HepG2 (cell line): Measurements from ENCODE around the gene TMEFF2. TPM values are rescaled to one million over a fixed set of nuclear protein-coding genes. Genes with fewer than 3 reads are reported as not detected.
A peak's percentile ranks its signal among the peaks of the same experiment; 100 is the strongest.

ENCODE experiments used
- ATAC-seq: fragments of 200-7000 bp; cut with Tn5 transposase; 3 replicates; pipeline ENCODE4 v1.9.1; 2020; ENCODE audit warnings: mild to moderate bottlenecking, moderate library complexity
- BruUV-seq: library from RNA; stranded (reverse); fragments of 400-500 nt; replicated peaks from 2 replicates; lab custom pipeline; 2021; lab: Mats Ljungman, UMichigan
- CTCF ChIA-PET: fragments of 300-600 bp; formaldehyde crosslinking; extraction: SDS; loops from one replicate; lab custom pipeline; 2021; ENCODE audit warnings: low total read pairs, inconsistent platforms, low intra/inter-chr PET ratio; lab: Yijun Ruan, JAX
- POLR2A ChIA-PET: fragments of 350-600 bp; sonication (Branson Sonifier 250); formaldehyde crosslinking; loops from one replicate; lab custom pipeline; 2020; ENCODE audit warnings: antibody characterized with exemption, inconsistent platforms; lab: Yijun Ruan, JAX
- DNase-seq: peaks from one replicate; pipeline ENCODE4 v3.0.0-alpha.2; 2015; ENCODE audit warnings: low spot score
- FAIRE-seq: peaks from 3 replicates; lab custom pipeline; 2011; peaks lifted over from hg19 to GRCh38; lab: Jason Lieb, UNC
- H2AFZ ChIP-seq: one replicate; pipeline ENCODE4 v1.6.1; 2011; ENCODE audit warnings: low read length, inconsistent platforms
- H3K27ac ChIP-seq: fragments of 300-600 bp; 3 replicates; pipeline ENCODE4 v1.8.0; 2011; ENCODE audit warnings: mixed run types, mild to moderate bottlenecking, mixed read lengths, low read length, inconsistent platforms; ENCODE audit not compliant: insufficient read depth; ENCODE audit errors: extremely low read length
- H3K27me3 ChIP-seq, 2 experiments: fragments of 200-600 bp in 1 of 2; 2 replicates in 1 of 2; 3 replicates in 1 of 2; pipeline versions ENCODE4 v1.6.0 to v1.8.0; 2011; ENCODE audit warnings: low read length in 2 of 2, mild to moderate bottlenecking in 2 of 2, moderate library complexity in 2 of 2, inconsistent platforms in 1 of 2; ENCODE audit not compliant: insufficient read depth in 2 of 2, control insufficient read depth in 1 of 2
- H3K36me3 ChIP-seq, 2 experiments: fragments of 200-600 bp in 1 of 2; replicated peaks in 1 of 2; 2 replicates in 1 of 2; 3 replicates in 1 of 2; pipeline versions ENCODE4 v1.5.1 to v1.8.0; 2011; ENCODE audit warnings: low read length in 2 of 2, inconsistent platforms in 1 of 2; ENCODE audit not compliant: insufficient read depth in 2 of 2, control insufficient read depth in 1 of 2
- H3K4me1 ChIP-seq: 2 replicates; pipeline ENCODE4 v1.5.1; 2012; ENCODE audit warnings: low read length, inconsistent platforms; ENCODE audit not compliant: insufficient read depth
- H3K4me2 ChIP-seq: 2 replicates; pipeline ENCODE4 v1.6.0; 2011; ENCODE audit warnings: low read depth, low read length, inconsistent platforms
- H3K4me3 ChIP-seq, 3 experiments: fragments of 200-600 bp in 1 of 3; sonication (generic), shearing (Covaris generic) in 1 of 3; replicated peaks in 1 of 3; 2 replicates each; pipeline ENCODE4 v1.5.1; 2011 to 2016; ENCODE audit warnings: low read length in 3 of 3, inconsistent platforms in 2 of 3, low read depth in 2 of 3, mild to moderate bottlenecking in 2 of 3, control low read depth in 1 of 3, mixed read lengths in 1 of 3; ENCODE audit not compliant: insufficient read depth in 1 of 3
- H3K79me2 ChIP-seq: one replicate; pipeline ENCODE4 v1.6.1; 2011; ENCODE audit warnings: low read length, inconsistent platforms; ENCODE audit not compliant: insufficient read depth
- H3K9ac ChIP-seq: 2 replicates; pipeline ENCODE4 v1.6.0; 2011; ENCODE audit warnings: mild to moderate bottlenecking, low read depth, low read length, inconsistent platforms; ENCODE audit not compliant: insufficient read depth
- H3K9me3 ChIP-seq: 2 replicates; pipeline ENCODE4 v1.5.1; 2012; ENCODE audit warnings: mild to moderate bottlenecking, low read length
- H4K20me1 ChIP-seq: 2 replicates; pipeline ENCODE4 v1.6.0; 2011; ENCODE audit warnings: inconsistent platforms, mild to moderate bottlenecking, low read length, moderate library complexity; ENCODE audit not compliant: insufficient read depth
- CCAR2 ChIP-seq: fragments of 200-400 bp; formaldehyde crosslinking; optimal IDR thresholded peaks from 2 replicates; pipeline ENCODE3; 2018; ENCODE audit warnings: low read depth, mild to moderate bottlenecking, low read length, moderate library complexity
- ETV6 ChIP-seq: sonication (generic); formaldehyde crosslinking; conservative IDR thresholded peaks from 2 replicates; pipeline ENCODE4 v1.4.0; 2020; ENCODE audit warnings: missing genetic modification reagents
- IRF2 ChIP-seq: IDR thresholded peaks from 2 replicates; pipeline ENCODE4 v1.6.1; 2018; ENCODE audit warnings: missing genetic modification reagents, missing compliant biosample characterization
- POLR2AphosphoS5 ChIP-seq: IDR thresholded peaks from 2 replicates; pipeline ENCODE4 v1.6.1; 2012; ENCODE audit warnings: low read depth, low read length
- RARA ChIP-seq: IDR thresholded peaks from 2 replicates; pipeline ENCODE4 v1.6.1; 2016; ENCODE audit warnings: missing genetic modification reagents, missing compliant biosample characterization
- SIN3B ChIP-seq: fragments of 150-350 bp; IDR thresholded peaks from 2 replicates; pipeline ENCODE4 v1.6.1; 2014; ENCODE audit warnings: low read length
- ZNF234 ChIP-seq: sonication (generic); formaldehyde crosslinking; conservative IDR thresholded peaks from 2 replicates; pipeline ENCODE4 v1.5.1; 2020; ENCODE audit warnings: mild to moderate bottlenecking, missing genetic modification reagents
- ZNF264 ChIP-seq: sonication (generic); formaldehyde crosslinking; IDR thresholded peaks from 2 replicates; pipeline ENCODE4 v1.4.0; 2020; ENCODE audit warnings: missing genetic modification reagents
- ZNF343 ChIP-seq: sonication (generic); formaldehyde crosslinking; IDR thresholded peaks from 2 replicates; pipeline ENCODE4 v1.4.0; 2020; ENCODE audit warnings: mild to moderate bottlenecking, missing genetic modification reagents
- ZNF615 ChIP-seq: sonication (generic); formaldehyde crosslinking; IDR thresholded peaks from 2 replicates; pipeline ENCODE4 v1.5.0; 2020; ENCODE audit warnings: mild to moderate bottlenecking, missing genetic modification reagents, borderline replicate concordance
- ZSCAN31 ChIP-seq: sonication (generic); formaldehyde crosslinking; IDR thresholded peaks from 2 replicates; pipeline ENCODE4 v1.5.0; 2020; ENCODE audit warnings: low read depth, mild to moderate bottlenecking, missing genetic modification reagents
- WGBS: methylation state at CpG from one replicate; pipeline ENCODE4 v1.1.6; 2017; ENCODE audit warnings: low lambda C conversion rate; 5-methylcytosine and 5-hydroxymethylcytosine counted together
- in situ Hi-C: cut with HindIII; loops from 2 replicates; pipeline ENCODE4 v1.10.0; 2017; ENCODE audit warnings: low pct_unique_long_range_greater_than_20kb; ENCODE audit not compliant: extremely low pct_ligation_motif_present
- intact Hi-C: fragments of 100-400 bp; cut with micrococcal nuclease; formaldehyde crosslinking; loops from one replicate; pipeline ENCODE4 v1.10.0; 2022; ENCODE audit not compliant: unreplicated experiment
- polyA plus RNA-seq, 8 experiments: library from polyadenylated mRNA; depleted of rRNA in 3 of 8; stranded (reverse) in 7 of 8; unstranded in 1 of 8; fragments of >200 nt; fragmentation: Illumina TruSeq in 4 of 8; extraction: Trizol in 4 of 8; gene quantifications; 2 replicates each; pipeline versions ENCODE4 v1.2.1 to v1.2.3, GENCODE V29; 2011 to 2016; ENCODE audit warnings: low read depth in 4 of 8, missing spikeins in 1 of 8, mixed read lengths in 1 of 8; ENCODE audit not compliant: insufficient read depth in 1 of 8
- total RNA-seq, 5 experiments: library from RNA; depleted of rRNA; stranded (reverse); fragments of >200 nt; fragmentation: Illumina TruSeq; extraction: Trizol; gene quantifications; 2 replicates each; pipeline ENCODE4 v1.2.3, GENCODE V29; 2016; ENCODE audit warnings: low read depth in 1 of 5
- TF ChIP-seq, protein P1 (sequence below): sonication (generic); formaldehyde crosslinking; IDR thresholded peaks from 2 replicates; pipeline ENCODE4 v1.4.0; 2020; ENCODE audit warnings: missing genetic modification reagents
- TF ChIP-seq, protein P2 (sequence below): sonication (generic); formaldehyde crosslinking; IDR thresholded peaks from 2 replicates; pipeline ENCODE4 v1.4.0; 2020; ENCODE audit warnings: mild to moderate bottlenecking, missing genetic modification reagents, borderline replicate concordance

Gene TMEFF2
- total and polyA plus RNA-seq, 2 of the 13 experiments (the other 11 are each of a cell fraction or from before 2014, with no cell fraction given) = not detected

DNA sequence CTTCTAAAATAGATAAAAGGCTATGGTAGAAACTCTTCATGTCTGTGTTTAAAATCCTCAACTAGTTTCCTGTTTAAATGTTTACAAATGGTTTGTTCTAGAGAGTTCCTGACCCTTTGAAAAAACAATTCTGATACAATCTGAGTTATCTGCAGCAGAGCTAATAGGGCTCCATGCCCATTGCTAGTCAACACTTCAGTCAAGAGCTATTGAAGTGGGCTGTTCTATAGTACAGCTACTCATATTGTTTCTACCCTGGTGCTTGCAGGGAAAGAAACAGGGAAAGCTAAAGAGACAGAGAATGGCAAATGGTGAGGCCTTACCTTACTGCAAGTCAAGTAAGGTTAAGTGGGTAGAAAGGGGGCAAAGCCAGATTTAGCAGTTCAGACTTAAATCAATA lies 235.5 kb downstream of the TMEFF2 start:
- FAIRE-seq (no peak), DNase-seq (peak; percentile 4), ATAC-seq (no peak; the same call in 2 of the 3 replicates)
- in situ Hi-C loops (no loop called here), intact Hi-C loops (no loop called here)
- Histone ChIP-seq H3K9me3 (no peaks in the 10 kb centered on the region), H3K36me3 (no peaks in the 10 kb centered on the region), H3K9ac (no peak overlapping the region), H3K79me2 (no peaks in the 10 kb centered on the region), H3K4me2 (no peak overlapping the region), H4K20me1 (no peaks in the 10 kb centered on the region), H3K27ac (no peak overlapping the region), H2AFZ (no peak overlapping the region), H3K4me3 (no peak overlapping the region), H3K27me3 (no peaks in the 10 kb centered on the region), H3K4me1 (no peaks in the 10 kb centered on the region)
- no peak for TF ChIP-seq SIN3B
- no peak for TF ChIP-seq CCAR2
- TF ChIP-seq, protein P1, sequence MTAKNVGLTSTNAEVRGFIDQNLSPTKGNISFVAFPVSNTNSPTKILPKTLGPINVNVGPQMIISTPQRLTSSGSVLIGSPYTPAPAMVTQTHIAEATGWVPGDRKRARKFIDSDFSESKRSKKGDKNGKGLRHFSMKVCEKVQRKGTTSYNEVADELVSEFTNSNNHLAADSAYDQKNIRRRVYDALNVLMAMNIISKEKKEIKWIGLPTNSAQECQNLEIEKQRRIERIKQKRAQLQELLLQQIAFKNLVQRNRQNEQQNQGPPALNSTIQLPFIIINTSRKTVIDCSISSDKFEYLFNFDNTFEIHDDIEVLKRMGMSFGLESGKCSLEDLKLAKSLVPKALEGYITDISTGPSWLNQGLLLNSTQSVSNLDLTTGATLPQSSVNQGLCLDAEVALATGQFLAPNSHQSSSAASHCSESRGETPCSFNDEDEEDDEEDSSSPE (CRISPR knock-in tag) = no peak
- TF ChIP-seq ETV6 (CRISPR knock-in tag) = no peak
- TF ChIP-seq ZSCAN31 (CRISPR knock-in tag) = no peak
- no peak for TF ChIP-seq IRF2 (CRISPR knock-in tag)
- peak; percentile 43; the same call in 1 of the 2 replicates for TF ChIP-seq RARA
- POLR2A ChIA-PET = no interaction called here
- no TSS peak for BruUV-seq
- CTCF ChIA-PET = no interaction called here

DNA sequence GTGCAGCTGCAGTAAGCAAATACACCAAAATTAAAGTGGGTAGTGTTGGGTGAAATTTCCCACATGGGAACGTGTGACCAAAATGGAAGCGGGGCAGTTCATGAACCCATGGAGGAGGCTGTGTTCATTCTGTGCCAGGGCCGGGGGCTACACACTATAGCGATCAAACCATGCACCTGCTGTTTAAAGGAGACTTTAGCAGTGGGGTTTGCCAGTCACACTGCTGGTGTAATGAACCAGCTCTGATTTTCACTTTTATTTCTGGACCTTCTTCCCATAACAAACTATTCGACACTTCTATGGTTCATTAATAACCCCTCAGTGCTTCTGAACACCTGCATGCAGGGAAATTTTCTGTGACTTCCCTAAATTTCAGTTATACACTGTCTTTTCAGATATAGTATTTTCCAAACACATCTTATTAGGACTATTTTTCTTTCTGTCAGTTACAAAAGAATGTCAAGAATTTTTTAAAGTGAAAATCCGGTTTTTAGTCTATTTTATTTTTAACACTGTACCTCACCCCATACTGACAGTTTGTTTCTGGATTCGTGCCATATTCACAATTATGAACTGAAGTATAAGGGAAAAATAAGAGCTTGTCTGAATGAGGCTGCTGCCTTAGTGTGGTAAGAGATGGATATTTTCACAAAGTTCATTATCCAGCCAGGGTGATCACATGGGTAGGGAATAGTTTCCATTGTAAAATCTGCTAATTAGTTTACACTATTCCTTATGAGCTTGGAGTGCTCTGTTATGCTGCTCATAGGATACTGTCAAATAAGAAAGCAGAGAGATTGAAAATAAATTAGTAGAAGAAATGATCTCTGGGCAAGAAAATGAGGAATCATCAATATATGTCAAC lies 236.5 kb downstream of the TMEFF2 start:
- in situ Hi-C loops (no loop called here), intact Hi-C loops (no loop called here)
- no peak for FAIRE-seq
- POLR2A ChIA-PET = no interaction called here
- Histone ChIP-seq H3K9ac (no peak overlapping the region), H3K79me2 (no peaks in the 10 kb centered on the region), H3K27ac (no peak overlapping the region), H3K4me3 (no peak overlapping the region), H4K20me1 (no peaks in the 10 kb centered on the region), H3K4me1 (no peaks in the 10 kb centered on the region), H3K9me3 (no peaks in the 10 kb centered on the region), H3K36me3 (no peaks in the 10 kb centered on the region), H3K4me2 (no peak overlapping the region), H3K27me3 (no peaks in the 10 kb centered on the region), H2AFZ (no peak overlapping the region)
- no peak for DNase-seq
- WGBS = 30% methylated on average over 7 of the region's 7 CpGs
- no peak for ATAC-seq
- CTCF ChIA-PET = no interaction called here
- BruUV-seq = no TSS peak
- no peak for TF ChIP-seq POLR2AphosphoS5
- no peak for TF ChIP-seq ZNF234 (CRISPR knock-in tag)
- no peak for TF ChIP-seq ZNF343
- TF ChIP-seq ZNF264 (CRISPR knock-in tag) = no peak
- TF ChIP-seq ZNF615 (CRISPR knock-in tag) = no peak
- TF ChIP-seq, protein P2, sequence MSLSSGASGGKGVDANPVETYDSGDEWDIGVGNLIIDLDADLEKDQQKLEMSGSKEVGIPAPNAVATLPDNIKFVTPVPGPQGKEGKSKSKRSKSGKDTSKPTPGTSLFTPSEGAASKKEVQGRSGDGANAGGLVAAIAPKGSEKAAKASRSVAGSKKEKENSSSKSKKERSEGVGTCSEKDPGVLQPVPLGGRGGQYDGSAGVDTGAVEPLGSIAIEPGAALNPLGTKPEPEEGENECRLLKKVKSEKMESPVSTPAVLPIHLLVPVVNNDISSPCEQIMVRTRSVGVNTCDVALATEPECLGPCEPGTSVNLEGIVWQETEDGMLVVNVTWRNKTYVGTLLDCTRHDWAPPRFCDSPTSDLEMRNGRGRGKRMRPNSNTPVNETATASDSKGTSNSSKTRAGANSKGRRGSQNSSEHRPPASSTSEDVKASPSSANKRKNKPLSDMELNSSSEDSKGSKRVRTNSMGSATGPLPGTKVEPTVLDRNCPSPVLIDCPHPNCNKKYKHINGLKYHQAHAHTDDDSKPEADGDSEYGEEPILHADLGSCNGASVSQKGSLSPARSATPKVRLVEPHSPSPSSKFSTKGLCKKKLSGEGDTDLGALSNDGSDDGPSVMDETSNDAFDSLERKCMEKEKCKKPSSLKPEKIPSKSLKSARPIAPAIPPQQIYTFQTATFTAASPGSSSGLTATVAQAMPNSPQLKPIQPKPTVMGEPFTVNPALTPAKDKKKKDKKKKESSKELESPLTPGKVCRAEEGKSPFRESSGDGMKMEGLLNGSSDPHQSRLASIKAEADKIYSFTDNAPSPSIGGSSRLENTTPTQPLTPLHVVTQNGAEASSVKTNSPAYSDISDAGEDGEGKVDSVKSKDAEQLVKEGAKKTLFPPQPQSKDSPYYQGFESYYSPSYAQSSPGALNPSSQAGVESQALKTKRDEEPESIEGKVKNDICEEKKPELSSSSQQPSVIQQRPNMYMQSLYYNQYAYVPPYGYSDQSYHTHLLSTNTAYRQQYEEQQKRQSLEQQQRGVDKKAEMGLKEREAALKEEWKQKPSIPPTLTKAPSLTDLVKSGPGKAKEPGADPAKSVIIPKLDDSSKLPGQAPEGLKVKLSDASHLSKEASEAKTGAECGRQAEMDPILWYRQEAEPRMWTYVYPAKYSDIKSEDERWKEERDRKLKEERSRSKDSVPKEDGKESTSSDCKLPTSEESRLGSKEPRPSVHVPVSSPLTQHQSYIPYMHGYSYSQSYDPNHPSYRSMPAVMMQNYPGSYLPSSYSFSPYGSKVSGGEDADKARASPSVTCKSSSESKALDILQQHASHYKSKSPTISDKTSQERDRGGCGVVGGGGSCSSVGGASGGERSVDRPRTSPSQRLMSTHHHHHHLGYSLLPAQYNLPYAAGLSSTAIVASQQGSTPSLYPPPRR (CRISPR knock-in tag) = no peak
